ENCODE measurements around the gene BCAR3. TPM values are rescaled to one million over a fixed set of nuclear protein-coding genes. Genes with fewer than 3 reads are reported as not detected.

The BCAR3 gene
- total and polyA plus RNA-seq, 2 donors from 2014 or later: 25.4 to 28.4 TPM

- DNase-seq: peak in 1 of 5 donors; percentile 11
- no peak for TF ChIP-seq CTCF (IDR thresholded peaks at IDR 0.05; ENCODE audit: borderline replicate concordance, extremely low read depth, insufficient read depth)
Measured at GRCh38 chr1:93612510-93612909, 69.1 kb downstream of the BCAR3 start.

GRCh38 chr1:93611668-93612067 lies 70.0 kb downstream of the BCAR3 start:
- DNase-seq (no peak), FAIRE-seq (no peak)
- intact Hi-C loops (cut with DNase I): no loop called here
- H3K4me3 ChIP-seq (ENCODE audit: low read length in 3 of 3): peak overlapping the region in 1 of 3 donors; percentile 60
- no peaks in the 10 kb centered on the region for H3K27me3 ChIP-seq (ENCODE audit: control insufficient read depth, insufficient read depth, low read length)
- peak overlapping the region; percentile 41 to 63 for H3K27ac ChIP-seq (ENCODE audit: low read depth in 2 of 2, low read length in 2 of 2)
- H3K9ac ChIP-seq (ENCODE audit: low read length in 3 of 3): no peak overlapping the region
- no peak for TF ChIP-seq CTCF (IDR thresholded peaks at IDR 0.05; ENCODE audit: borderline replicate concordance, extremely low read depth, insufficient read depth)
- no peaks in the 10 kb centered on the region for H3K9me3 ChIP-seq (ENCODE audit: control insufficient read depth in 2 of 3, insufficient read depth in 1 of 3, low read length in 3 of 3)
- no peaks in the 10 kb centered on the region for H3K36me3 ChIP-seq (ENCODE audit: control insufficient read depth in 2 of 3, insufficient read depth in 3 of 3, low read length in 3 of 3)
- peaks cover 3 to 41% (median 39%) of the 10 kb centered on the region in 3 donors for H3K4me1 ChIP-seq (ENCODE audit: control insufficient read depth in 2 of 3, insufficient read depth in 2 of 3, low read depth in 1 of 3, low read length in 3 of 3)

More at GRCh38 chr1:93612510-93612909, 69.1 kb downstream of the BCAR3 start:
- Histone ChIP-seq H3K4me3 (ENCODE audit: low read length in 3 of 3) (peak overlapping the region in 2 of 3 donors; percentile 12 to 60), H3K4me1 (ENCODE audit: control insufficient read depth in 2 of 3, insufficient read depth in 2 of 3, low read depth in 1 of 3, low read length in 3 of 3) (peaks cover 6 to 49% (median 48%) of the 10 kb centered on the region in 3 donors), H3K9ac (ENCODE audit: low read length in 3 of 3) (peak overlapping the region in 1 of 3 donors; percentile 67), H3K27ac (ENCODE audit: low read depth in 2 of 2, low read length in 2 of 2) (peak overlapping the region; percentile 21 to 63), H3K9me3 (ENCODE audit: control insufficient read depth in 2 of 3, insufficient read depth in 1 of 3, low read length in 3 of 3) (no peaks in the 10 kb centered on the region), H3K27me3 (ENCODE audit: control insufficient read depth, insufficient read depth, low read length) (no peaks in the 10 kb centered on the region), H3K36me3 (ENCODE audit: control insufficient read depth in 2 of 3, insufficient read depth in 3 of 3, low read length in 3 of 3) (no peaks in the 10 kb centered on the region)
- FAIRE-seq: no peak
- intact Hi-C loops (cut with DNase I): no loop called here

GRCh38 chr1:93609536-93609935 lies 72.1 kb downstream of the BCAR3 start:
- Histone ChIP-seq H3K27me3 (ENCODE audit: control insufficient read depth, insufficient read depth, low read length) (no peaks in the 10 kb centered on the region), H3K4me3 (ENCODE audit: low read length in 3 of 3) (no peak overlapping the region), H3K4me1 (ENCODE audit: control insufficient read depth in 2 of 3, insufficient read depth in 2 of 3, low read depth in 1 of 3, low read length in 3 of 3) (peaks cover 3 to 42% (median 36%) of the 10 kb centered on the region in 3 donors), H3K9ac (ENCODE audit: low read length in 3 of 3) (no peak overlapping the region), H3K9me3 (ENCODE audit: control insufficient read depth in 2 of 3, insufficient read depth in 1 of 3, low read length in 3 of 3) (no peaks in the 10 kb centered on the region), H3K27ac (ENCODE audit: low read depth in 2 of 2, low read length in 2 of 2) (no peak overlapping the region), H3K36me3 (ENCODE audit: control insufficient read depth in 2 of 3, insufficient read depth in 3 of 3, low read length in 3 of 3) (no peaks in the 10 kb centered on the region)
- intact Hi-C loops (cut with DNase I): no loop called here
- no peak for FAIRE-seq
- TF ChIP-seq CTCF (IDR thresholded peaks at IDR 0.05; ENCODE audit: borderline replicate concordance, extremely low read depth, insufficient read depth): no peak
- DNase-seq: no peak

All from kidney (tissue), 14 donors.